AG04450 (cell line): ENCODE measurements around the gene LIMA1. TPM values are rescaled to one million over a fixed set of nuclear protein-coding genes. Genes with fewer than 3 reads are reported as not detected.

Experiments
- CTCF ChIA-PET: fragments of 300-600, 350-600 bp; formaldehyde crosslinking; extraction: SDS; loops from one replicate; lab custom pipeline; 2022; ENCODE audit warnings: antibody characterized with exemption, inconsistent platforms; lab: Charles Lee
- POLR2A ChIA-PET: fragments of 350-600 bp; formaldehyde crosslinking; extraction: SDS; loops from one replicate; lab custom pipeline; 2021; ENCODE audit warnings: antibody characterized with exemption, inconsistent platforms; lab: Yijun Ruan, JAX
- DNase-seq: peaks from one replicate; pipeline ENCODE4 v3.0.0-alpha.2; 2011; ENCODE audit warnings: low read depth, low spot score
- H3K27ac ChIP-seq: one replicate; pipeline ENCODE4 v1.5.1; 2012; ENCODE audit warnings: low read depth, low read length, control low read depth
- H3K27me3 ChIP-seq: one replicate; pipeline ENCODE4 v1.6.0; 2012; ENCODE audit warnings: low read length; ENCODE audit not compliant: control insufficient read depth, insufficient read depth
- H3K4me3 ChIP-seq: 2 replicates; pipeline ENCODE4 v1.5.1; 2011; ENCODE audit warnings: mild to moderate bottlenecking, low read depth, low read length, control low read depth
- H3K9me3 ChIP-seq: 2 replicates; pipeline ENCODE4 v1.5.1; 2012; ENCODE audit warnings: low read length; ENCODE audit not compliant: control insufficient read depth, insufficient read depth
- CTCF ChIP-seq: IDR thresholded peaks from 2 replicates; pipeline ENCODE4 v1.5.1; 2011; ENCODE audit warnings: low read depth, low read length, control low read depth, inconsistent platforms
- polyA plus RNA-seq: library from polyadenylated mRNA; depleted of rRNA; stranded (reverse); fragments of >200 nt; gene quantifications from 2 replicates; pipeline ENCODE4 v1.2.3, GENCODE V29; 2011

LIMA1 gene
- polyA plus RNA-seq, 1 experiment, result 218 TPM

GRCh38 chr12:50192908-50193307, 90.4 kb downstream of the LIMA1 start:
- Histone ChIP-seq H3K4me3 (no peak overlapping the region), H3K27me3 (no peaks in the 10 kb centered on the region), H3K27ac (peak overlapping the region; percentile 52), H3K9me3 (no peaks in the 10 kb centered on the region)
- ChIA-PET POLR2A (no interaction called here), CTCF (no interaction called here)
- TF ChIP-seq CTCF, result no peak
- DNase-seq, result peak; percentile 53

DNA sequence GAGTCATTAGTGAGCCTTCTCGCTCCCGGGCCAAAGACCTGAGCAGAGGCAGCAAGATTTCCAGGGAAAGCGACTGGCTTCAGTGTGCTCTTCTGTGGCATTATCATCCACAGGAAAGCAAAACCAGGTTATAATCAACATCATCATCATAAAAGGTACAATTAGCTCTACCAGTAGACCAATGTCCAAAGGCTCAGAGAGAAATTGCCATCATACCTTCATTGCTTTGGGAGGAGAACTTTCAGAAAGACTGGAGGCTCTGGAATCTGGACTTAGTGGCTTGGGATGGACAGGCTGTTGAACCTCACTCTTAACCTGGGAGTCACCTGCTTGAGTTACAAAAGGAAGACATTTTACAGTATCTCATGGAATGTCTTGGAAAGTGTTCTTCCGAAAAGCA, 91.1 kb downstream of the LIMA1 start:
- Histone ChIP-seq H3K27ac (peak overlapping the region; percentile 21), H3K27me3 (no peaks in the 10 kb centered on the region), H3K4me3 (no peak overlapping the region), H3K9me3 (no peaks in the 10 kb centered on the region)
- DNase-seq, result no peak
- ChIA-PET POLR2A (no interaction called here), CTCF (interaction anchor here (0.6 kb wide), 1 partner anchor 42 kb away, joined by 4 read pairs; no protein-coding TSS in a partner anchor)
- TF ChIP-seq CTCF, result no peak

- TF ChIP-seq CTCF, result no peak
- Histone ChIP-seq H3K27ac (no peak overlapping the region), H3K27me3 (no peaks in the 10 kb centered on the region), H3K9me3 (no peaks in the 10 kb centered on the region), H3K4me3 (no peak overlapping the region)
- ChIA-PET CTCF (interaction anchor here (0.6 kb wide), 2 partner anchors 56 to 93 kb away, joined by 3 to 4 read pairs; no protein-coding TSS in a partner anchor), POLR2A (interaction anchor here (0.6 to 0.8 kb wide), 4 partner anchors 11 to 30 kb away, joined by 3 to 5 read pairs (median 3); no protein-coding TSS in a partner anchor)
- DNase-seq, result no peak
Measured at GRCh38 chr12:50190859-50191258, 92.5 kb downstream of the LIMA1 start.

GRCh38 chr12:50188875-50189575, 94.3 kb downstream of the LIMA1 start:
- H3K27me3 ChIP-seq, result no peaks in the 10 kb centered on the region
- no peak overlapping the region for H3K4me3 ChIP-seq
- DNase-seq, result no peak
- CTCF ChIA-PET, result interaction anchor here (1.5 to 4.9 kb wide), 2 partner anchors 13 to 125 kb away, joined by 6 to 21 read pairs; no protein-coding TSS in a partner anchor
- no peaks in the 10 kb centered on the region for H3K9me3 ChIP-seq
- no peak for TF ChIP-seq CTCF
- POLR2A ChIA-PET, result interaction anchor here (1.1 kb wide), 1 partner anchor 32 kb away, joined by 5 read pairs; no protein-coding TSS in a partner anchor
- peak overlapping the region; percentile 98 for H3K27ac ChIP-seq

GRCh38 chr12:50188241-50188781, 95.0 kb downstream of the LIMA1 start:
- Histone ChIP-seq H3K9me3 (no peaks in the 10 kb centered on the region), H3K27me3 (no peaks in the 10 kb centered on the region), H3K4me3 (no peak overlapping the region), H3K27ac (peak overlapping the region; percentile 98)
- TF ChIP-seq CTCF, result no peak
- CTCF ChIA-PET, result interaction anchor here (1.5 to 4.9 kb wide), 2 partner anchors 12 to 126 kb away, joined by 6 to 21 read pairs; no protein-coding TSS in a partner anchor
- DNase-seq, result no peak
- POLR2A ChIA-PET, result interaction anchor here (1.1 kb wide), 1 partner anchor 33 kb away, joined by 5 read pairs; no protein-coding TSS in a partner anchor
